GM21717 (cell line): ENCODE data around the gene SLC29A1.
"Not testable (repeated sequence)": the region's sequence is repeated elsewhere in the genome, so short reads cannot be mapped to it uniquely, and the experiment has no call there.

Experiments
- ATAC-seq: cut with Tn5 transposase; IDR thresholded peaks from one replicate; pipeline ENCODE4 v1.9.1; 2021; ENCODE audit warnings: mild to moderate bottlenecking, moderate library complexity; ENCODE audit not compliant: unreplicated experiment

SLC29A1 gene

DNA sequence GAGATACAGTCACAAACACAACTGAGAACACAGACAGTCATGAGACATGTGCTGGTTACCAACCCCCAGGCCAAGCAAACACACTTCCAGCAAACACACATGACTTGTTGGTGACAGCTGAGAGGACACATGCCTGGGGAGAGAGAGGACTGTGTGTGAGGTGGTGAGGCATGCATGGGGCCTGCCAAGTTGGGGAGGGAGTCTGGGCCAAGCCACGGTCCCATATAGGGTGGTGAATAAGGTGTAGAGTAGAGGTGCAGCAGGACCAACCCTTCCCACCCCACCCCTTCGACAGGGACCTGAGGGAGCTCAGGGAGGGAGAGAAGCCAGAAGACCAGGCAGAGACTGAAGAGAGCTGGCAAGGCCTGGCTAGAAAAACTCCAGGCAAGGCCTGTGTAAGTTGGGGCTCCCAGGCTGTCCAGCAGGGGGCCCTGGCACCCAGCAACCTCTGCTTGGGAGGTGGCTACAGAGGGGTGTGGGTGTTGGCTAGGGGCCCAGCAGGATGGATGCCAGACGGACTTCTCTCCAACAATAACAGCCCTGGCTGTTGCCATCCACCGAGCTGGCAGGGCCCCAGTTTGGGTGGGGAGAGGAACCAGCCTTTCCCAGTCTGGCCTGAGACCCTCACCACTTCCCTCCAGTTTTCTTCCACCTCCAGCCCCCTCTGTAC is 2.0 kb upstream of the SLC29A1 start:
- ATAC-seq, result peak; percentile 41

DNA sequence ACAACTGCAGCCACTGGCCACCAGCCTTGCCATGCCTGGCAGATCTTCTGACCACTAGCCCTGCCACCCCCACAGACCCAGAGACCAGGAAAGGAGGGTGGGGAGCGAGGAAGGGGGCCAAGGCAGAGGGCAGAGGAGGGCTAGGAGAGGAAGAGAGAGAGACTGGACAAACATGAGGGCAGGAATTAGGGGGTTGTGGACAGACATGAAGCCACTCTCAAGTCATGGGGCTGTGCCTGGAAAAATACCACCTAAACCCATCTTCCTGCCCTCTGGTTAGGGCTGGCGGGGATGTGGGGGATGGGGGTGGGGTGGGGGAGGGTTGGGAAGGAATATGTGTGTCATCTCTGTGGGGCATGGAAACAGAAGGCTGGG is 1.4 kb upstream of the SLC29A1 start:
- ATAC-seq, result no peak

DNA sequence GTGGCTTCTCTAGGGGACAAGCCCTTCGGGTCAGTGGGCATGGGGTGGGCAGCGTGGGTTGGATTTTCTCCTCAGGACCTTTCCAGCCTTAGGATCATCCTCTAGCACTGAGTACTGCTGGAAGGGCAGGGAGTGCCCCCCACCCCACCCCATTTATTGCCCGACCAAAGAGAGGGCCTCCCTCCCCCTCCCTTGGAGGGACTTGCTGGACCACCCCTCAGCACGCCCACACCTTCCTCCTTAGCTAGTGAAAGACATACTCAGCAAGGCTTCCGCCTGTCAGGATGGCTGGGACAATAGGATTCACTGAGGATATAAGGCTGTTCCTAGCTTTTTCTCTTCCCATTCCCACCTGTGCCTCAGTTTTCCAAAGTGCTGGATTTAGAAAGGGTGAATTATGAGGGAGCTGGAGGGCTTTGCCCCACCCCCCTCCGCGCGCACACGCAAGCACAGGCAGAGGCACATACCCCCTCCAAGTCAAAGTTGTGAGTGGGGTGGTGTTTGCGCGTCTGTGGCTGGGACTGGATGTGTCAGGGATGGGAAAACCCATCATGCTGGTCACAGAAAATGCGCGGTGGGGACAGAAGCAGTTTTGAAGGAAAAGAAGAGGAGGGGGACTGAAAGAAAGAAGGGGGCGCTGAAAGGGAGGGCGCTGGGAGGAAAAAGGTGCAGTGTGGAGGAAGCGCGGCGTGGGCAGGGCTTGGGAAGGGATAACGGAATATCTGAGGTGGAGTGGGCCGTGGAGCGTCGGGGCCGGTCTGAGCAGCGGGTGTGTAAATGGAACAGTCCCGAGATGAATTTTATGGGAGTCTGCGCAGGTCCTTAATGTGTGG is 693 bp upstream of the SLC29A1 start:
- no peak for ATAC-seq

DNA sequence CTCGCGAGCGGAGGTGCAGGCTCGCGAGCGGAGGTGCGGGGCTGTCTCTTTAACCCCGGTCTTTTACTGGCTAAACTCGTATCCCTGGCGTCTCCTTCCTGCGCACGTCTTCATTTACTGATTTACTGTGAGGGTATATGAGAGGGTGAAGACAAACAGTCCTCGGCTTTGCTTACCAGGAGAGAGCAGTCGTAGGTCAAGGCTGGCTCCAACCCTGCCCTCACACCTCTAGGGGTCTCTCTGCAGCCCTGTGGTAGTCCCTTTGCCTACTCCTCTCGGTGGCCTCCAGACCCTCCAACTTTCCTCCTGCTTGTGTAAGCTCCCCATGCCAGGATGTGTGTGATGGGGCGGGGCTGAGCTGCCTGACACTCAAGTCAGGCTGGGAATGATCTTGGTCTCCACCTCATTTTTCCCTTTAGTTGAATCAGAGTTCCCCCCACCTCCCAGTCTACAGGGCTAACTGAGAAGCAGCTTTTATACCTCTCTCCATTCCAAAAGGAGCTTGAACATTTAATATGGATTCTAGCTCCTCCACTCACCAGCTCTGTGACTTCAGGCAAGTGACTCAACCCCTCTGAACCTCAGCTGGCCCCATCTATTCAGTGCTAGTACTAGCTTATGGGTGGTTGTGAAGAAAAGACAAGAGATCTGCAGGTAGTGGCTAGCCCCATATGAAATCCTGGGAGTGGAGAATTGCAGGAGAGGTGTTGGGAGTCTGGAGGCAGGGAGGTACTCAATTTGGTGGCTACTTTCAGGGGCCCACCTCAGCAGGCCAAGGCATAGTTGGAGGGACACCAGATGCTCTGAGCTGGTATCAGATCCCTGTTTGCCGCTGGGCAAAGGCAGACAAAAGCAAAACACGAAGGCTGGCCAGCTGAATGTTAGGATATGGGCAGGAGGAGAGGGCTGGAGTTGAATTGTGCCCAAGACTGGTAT is 902 bp downstream of the SLC29A1 start:
- ATAC-seq, result no peak

DNA sequence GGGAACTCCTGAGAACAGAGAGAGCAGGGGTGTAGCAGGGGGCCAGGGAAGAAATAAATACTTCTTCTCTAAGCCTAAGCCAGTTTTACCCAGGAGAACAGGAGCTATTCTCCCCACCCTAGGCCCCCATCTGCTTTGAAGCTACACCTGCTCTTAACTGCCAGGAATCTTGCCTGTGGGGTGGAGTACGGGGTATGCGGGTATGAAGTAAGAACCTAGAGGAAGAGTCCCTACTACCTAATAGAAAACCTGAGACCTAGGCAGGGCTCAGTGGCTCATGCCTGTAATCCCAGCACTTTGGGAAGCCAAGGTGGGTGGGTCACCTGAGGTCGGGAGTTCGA is 1.5 kb downstream of the SLC29A1 start:
- no peak for ATAC-seq

DNA sequence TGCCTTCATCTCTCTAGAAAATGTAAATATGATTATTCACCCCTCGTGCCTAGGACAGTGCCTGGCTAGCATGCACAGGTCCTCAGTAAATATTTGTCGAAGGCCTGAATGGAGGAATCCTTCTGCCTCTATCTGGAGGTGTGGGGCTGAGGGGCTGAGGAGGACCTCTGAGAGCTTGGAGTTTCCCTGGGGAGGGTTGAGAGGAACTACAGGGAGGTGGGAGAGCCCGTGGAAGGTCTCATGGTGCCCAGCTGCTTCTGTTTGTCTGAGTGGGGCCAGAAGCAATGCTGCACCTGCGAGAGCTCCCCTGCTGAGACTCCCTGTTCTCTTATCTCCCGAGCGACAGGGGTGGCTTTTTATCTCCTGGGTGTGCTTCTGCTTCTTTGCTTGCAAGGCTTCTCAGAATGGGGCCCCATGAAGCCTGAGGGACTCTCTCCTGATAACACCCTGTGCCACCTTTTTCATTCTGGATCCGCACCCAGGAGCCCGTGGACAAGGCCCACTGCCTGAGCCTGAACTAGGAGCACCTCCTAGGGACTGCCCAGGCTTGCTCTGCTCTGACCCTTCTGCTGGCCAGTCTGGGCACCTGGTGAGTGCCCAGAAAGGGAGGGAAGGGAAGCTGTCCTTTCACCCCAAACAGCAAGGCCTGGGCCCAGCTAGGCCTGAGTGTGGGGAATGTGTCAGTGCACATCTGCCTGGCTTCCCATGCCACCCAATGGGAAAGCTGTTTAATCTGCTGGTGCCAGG is 2.4 kb downstream of the SLC29A1 start:
- no peak for ATAC-seq

DNA sequence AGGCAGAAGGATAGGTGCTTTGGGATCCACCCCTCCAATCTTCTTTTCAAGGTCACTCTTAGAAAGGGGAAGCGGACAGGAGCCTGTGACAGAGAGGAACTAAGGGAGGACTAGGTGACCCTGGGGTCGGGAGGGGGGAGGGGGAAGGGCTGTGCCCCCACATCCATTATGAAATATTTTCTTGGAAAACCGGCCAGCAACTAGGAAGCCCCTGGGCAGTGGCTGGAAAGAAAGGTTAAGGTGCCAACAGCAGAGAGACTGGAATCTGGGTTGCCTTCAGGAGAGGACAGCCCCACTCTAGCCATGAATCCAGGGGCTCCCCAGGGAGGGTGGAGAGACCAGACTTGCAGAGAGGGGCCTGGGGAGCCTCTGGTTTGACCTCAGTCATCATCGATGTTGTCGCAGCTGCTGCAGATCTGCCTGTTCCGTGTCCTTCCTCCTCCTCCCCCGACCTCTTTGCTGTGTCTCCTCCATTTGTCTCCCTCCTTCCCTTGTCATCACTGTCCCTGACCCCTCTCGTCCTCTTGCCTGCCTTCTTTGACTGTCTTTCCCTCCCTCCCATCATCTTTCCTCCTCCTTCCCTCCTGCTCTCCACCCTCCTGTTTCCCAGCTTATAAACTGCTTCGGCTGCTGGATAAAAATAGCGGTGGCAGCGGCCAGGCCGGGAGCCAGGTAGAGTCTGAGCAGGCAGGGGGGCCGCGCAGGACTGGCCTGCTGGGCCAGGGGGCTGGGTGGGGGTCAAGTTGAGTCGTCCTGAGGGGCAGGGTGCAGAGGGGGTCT is 3.2 kb downstream of the SLC29A1 start:
- no peak for ATAC-seq

DNA sequence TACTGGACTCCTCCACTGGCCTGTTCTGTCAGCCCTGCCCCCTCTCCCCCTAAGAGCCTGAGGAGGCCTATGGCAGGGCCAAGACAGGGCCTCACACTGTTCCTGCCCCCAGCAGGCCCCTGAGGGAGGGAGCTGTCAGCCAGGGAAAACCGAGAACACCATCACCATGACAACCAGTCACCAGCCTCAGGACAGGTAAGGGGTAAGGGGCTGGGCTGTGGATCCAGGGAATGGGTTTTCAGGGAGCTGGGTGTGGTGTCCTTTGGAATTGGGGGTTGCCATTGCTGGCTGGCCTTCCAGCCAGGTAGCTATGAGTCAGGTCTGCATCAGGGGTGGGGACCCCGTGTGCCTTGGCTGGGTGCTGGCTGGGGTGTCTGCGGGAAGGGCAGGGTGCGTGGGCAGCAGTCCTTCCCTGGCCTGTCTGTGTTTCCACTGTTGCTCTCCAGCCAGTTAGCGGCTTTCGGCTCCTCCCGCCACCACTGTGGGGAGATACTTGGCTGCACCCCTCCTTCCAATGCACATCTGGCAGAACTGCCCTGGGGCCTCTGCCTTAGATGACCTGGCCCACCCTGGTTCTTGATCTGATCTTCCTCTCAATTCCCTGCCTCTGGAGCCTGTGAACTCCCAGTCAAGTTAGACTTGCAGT is 3.9 kb downstream of the SLC29A1 start:
- ATAC-seq, result no peak

DNA sequence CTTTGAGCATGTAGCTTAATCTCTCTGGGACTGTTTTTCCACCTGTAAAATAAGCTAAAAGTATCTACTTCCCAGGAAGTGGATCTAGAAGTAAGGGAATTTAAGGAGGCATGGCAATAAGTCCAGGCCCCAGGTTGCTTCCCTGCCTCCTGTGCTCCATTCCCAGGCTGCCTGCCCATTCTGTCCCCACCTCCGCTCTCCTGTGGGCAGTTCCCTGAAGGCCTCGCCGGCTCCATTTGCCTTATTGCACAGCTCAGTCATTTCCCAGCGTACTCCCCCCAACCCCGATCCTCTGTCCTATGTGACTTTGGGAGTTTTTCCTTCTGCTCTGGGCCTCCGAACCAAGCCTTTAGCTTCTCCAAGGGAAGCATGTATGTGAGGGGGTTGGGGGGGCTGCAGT is 4.6 kb downstream of the SLC29A1 start:
- no peak for ATAC-seq

DNA sequence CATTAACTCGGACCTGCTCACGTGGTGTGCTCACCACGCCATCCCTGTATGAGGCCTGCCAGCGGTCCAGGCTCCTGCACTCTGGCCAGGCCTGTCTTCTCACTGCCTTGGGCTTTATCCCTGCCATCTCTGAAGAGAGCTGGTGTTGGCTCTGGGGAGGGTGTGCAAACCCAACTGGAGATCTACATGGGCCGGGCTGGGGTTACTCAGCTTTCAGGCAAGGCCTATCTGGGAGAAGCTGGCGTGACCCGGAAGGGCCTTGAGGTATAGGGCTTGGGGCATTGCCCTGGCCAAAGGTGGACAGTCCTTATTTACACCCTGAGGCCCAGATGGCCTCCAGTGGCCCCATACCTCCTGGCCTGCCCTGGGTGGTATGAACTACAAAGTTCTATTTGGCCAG is 5.0 kb downstream of the SLC29A1 start:
- no peak for ATAC-seq

DNA sequence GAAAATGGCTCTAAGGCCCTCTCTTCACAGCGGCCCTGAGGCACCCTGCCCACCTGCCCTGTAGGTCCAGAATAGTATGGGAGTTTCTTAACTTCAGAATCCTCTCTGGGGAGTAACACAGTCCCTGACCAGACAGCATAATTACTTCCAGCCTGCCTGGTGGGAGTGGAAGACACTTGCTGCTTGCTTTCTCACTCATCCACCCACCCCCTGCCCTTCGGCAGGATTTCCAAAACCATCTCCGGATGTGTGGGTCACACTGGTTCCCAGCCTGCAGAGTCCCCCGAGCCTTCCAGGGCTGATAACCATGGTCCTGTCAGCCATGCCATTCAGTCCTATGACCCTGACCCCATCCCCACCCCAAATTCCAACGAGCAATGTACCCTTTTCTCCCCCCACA is 5.4 kb downstream of the SLC29A1 start:
- ATAC-seq, result no peak

DNA sequence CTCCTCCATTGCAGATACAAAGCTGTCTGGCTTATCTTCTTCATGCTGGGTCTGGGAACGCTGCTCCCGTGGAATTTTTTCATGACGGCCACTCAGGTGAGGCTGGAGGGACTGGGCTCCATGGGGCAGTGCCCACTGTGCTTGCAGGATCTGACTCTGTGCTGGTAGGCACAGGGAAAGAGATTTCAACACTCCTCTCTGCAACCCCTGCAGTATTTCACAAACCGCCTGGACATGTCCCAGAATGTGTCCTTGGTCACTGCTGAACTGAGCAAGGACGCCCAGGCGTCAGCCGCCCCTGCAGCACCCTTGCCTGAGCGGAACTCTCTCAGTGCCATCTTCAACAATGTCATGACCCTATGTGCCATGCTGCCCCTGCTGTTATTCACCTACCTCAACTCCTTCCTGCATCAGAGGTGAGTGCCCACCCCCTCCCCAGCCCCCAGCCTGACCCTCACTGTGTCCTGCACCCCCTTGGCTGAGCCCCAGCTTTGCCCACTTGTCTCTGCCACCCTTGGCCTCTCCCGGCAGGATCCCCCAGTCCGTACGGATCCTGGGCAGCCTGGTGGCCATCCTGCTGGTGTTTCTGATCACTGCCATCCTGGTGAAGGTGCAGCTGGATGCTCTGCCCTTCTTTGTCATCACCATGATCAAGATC is 6.1 kb downstream of the SLC29A1 start:
- ATAC-seq, result no peak

DNA sequence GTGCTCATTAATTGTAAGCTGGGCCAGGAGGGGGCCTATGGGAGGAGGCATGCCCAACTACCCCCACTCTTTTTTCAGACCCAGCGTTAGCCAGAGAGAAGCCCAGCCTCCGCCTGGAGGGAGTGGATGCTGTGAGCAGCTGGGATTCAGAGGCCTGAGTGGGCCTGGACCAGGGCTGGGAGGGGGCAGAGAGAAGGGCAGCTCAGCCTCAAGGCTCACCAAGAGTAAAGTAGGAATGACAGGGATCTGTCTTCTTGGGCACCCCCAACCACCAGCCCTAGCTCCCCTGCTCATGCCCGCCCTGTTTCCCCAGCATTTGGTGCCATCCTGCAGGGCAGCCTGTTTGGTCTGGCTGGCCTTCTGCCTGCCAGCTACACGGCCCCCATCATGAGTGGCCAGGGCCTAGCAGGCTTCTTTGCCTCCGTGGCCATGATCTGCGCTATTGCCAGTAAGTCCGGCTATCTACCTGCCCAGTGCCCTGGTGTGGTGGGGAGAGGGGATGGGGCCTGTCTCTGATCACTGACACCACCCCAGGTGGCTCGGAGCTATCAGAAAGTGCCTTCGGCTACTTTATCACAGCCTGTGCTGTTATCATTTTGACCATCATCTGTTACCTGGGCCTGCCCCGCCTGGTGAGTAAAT is 6.8 kb downstream of the SLC29A1 start:
- no peak for ATAC-seq

DNA sequence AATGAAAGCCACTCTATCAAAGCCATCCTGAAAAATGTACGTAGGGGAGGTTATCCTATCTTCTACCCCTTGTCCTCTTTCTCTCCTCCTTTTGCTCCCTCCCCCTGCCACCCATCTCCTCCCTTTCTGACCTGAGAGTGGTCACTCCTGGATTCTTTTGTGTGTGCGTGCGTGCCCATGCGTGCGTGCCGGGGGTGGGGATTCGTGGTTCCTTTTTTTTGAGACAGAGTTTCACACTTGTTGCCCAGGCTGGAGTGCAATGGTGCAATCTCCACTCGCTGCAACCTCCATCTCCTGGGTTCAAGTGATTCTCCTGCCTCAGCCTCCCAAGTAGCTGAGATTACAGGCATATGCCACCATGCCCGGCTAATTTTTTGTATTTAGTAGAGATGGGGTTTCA is 8.0 kb downstream of the SLC29A1 start:
- ATAC-seq, result not testable (repeated sequence)

DNA sequence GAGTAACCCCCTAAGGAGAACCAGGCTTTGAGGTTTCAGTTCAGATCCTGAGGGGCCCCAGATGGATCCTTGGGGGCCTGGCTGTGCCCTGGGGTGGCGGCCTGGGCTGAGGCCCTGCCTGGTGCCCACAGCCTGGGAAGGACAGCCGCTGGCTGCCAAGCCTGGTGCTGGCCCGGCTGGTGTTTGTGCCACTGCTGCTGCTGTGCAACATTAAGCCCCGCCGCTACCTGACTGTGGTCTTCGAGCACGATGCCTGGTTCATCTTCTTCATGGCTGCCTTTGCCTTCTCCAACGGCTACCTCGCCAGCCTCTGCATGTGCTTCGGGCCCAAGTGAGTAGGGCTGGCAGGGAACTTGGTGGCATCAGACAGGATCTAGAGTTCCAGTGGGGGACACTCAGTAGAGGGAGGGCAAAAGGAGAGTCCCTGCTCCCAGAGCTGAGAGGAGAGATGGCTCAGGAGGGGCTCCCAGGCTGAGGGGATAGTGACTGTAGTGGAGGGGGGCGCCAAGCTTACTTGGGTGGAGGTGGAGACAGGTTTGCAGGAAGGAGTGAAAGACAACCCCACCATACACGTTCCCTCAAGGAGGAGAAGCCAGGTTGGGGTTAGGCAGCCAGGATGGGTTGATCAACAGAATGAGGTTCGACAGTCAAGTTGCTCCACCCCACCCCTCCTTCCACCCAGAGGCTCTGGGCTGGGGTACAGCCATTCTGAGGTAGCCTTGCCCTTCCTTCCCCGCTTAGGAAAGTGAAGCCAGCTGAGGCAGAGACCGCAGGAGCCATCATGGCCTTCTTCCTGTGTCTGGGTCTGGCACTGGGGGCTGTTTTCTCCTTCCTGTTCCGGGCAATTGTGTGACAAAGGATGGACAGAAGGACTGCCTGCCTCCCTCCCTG is 9.5 kb downstream of the SLC29A1 start:
- no peak for ATAC-seq

DNA sequence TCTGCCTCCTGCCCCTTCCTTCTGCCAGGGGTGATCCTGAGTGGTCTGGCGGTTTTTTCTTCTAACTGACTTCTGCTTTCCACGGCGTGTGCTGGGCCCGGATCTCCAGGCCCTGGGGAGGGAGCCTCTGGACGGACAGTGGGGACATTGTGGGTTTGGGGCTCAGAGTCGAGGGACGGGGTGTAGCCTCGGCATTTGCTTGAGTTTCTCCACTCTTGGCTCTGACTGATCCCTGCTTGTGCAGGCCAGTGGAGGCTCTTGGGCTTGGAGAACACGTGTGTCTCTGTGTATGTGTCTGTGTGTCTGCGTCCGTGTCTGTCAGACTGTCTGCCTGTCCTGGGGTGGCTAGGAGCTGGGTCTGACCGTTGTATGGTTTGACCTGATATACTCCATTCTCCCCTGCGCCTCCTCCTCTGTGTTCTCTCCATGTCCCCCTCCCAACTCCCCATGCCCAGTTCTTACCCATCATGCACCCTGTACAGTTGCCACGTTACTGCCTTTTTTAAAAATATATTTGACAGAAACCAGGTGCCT is 10.2 kb downstream of the SLC29A1 start:
- no peak for ATAC-seq
